ENCODE results near the gene FAAH.

Gene FAAH

DNA sequence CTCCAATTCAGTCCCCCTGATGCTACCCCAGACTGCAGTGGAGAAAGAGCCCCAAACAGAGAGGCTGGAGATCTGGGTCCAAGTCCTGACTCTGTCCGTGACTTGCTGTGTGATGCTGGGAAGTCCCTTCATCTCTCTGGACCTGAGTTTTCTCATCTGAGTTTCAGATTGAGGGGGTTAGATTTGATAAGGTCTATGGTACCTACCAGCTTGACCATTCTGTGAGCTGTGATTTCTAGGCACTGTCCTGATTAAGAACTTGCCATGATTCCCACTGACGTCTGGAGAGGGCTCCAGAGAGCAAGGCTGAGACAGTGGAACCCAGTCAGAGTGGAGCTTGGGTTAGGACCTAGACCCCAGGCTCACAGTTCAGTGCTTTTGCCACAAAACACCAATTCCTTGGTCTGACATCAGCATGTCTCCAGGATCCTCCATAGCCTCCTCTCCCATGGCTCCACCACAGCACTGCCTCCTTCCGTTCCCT is 51.7 kb downstream of the FAAH start:
- peak; percentile 38; the same call in 1 of the 2 replicates for TF ChIP-seq RAD21 (IDR thresholded peaks at IDR 0.05; ENCODE audit: low read depth)
- TF ChIP-seq EGR1 (IDR thresholded peaks at IDR 0.05), result no peak

DNA sequence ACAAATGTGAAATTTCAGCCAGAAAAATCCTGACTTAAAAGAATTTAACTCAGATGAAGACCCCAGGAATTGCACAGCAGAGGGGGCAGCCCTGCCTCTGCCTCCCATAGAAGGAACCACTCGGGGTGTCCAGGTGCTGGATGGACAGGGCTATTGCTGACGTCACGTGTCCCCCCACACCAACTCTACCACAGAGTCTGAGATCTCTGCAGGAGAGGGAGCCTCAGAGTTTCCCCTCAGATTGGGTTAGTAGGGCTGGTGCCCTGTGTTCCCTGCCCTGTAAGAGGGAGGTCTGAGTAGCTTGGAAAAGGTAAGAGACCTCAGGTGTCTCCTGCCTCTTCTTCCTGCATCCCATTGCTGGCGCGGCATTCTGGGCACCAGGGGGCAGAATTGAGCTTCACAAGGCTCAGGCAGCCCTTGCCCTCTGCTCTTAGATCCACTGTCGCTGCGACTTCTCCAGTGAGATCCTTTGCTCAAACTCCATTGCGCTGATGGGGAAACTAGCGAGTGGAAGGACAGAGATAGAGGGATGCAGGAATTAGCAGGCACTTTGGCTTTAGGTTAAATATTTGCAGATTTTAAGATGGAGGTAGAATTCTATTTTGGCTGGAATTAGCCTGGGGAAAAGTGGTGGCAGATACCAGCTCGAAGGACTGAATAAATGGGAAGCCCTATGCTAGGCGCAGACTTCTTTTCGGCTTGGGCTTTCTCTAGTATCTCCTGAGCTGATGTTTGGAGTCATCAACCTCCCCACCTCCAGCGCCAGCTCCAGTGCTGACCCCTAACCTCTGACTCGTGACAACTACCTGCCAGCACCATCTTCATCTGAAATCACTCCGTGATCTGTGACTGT is 52.8 kb downstream of the FAAH start:
- TF ChIP-seq RAD21 (IDR thresholded peaks at IDR 0.05; ENCODE audit: low read depth) (peak; percentile 98), TEAD4 (IDR thresholded peaks at IDR 0.05) (peak; percentile 78), FOXM1 (IDR thresholded peaks at IDR 0.05; ENCODE audit: borderline replicate concordance, low read depth) (no peak), YY1 (IDR thresholded peaks at IDR 0.05; ENCODE audit: low read depth) (0 out of 2 replicates have a peak, but pooled peaks have one; percentile 10), EP300 (IDR thresholded peaks at IDR 0.05; ENCODE audit: borderline replicate concordance) (no peak)
- TF ChIP-seq, protein P1, sequence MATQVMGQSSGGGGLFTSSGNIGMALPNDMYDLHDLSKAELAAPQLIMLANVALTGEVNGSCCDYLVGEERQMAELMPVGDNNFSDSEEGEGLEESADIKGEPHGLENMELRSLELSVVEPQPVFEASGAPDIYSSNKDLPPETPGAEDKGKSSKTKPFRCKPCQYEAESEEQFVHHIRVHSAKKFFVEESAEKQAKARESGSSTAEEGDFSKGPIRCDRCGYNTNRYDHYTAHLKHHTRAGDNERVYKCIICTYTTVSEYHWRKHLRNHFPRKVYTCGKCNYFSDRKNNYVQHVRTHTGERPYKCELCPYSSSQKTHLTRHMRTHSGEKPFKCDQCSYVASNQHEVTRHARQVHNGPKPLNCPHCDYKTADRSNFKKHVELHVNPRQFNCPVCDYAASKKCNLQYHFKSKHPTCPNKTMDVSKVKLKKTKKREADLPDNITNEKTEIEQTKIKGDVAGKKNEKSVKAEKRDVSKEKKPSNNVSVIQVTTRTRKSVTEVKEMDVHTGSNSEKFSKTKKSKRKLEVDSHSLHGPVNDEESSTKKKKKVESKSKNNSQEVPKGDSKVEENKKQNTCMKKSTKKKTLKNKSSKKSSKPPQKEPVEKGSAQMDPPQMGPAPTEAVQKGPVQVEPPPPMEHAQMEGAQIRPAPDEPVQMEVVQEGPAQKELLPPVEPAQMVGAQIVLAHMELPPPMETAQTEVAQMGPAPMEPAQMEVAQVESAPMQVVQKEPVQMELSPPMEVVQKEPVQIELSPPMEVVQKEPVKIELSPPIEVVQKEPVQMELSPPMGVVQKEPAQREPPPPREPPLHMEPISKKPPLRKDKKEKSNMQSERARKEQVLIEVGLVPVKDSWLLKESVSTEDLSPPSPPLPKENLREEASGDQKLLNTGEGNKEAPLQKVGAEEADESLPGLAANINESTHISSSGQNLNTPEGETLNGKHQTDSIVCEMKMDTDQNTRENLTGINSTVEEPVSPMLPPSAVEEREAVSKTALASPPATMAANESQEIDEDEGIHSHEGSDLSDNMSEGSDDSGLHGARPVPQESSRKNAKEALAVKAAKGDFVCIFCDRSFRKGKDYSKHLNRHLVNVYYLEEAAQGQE (IDR thresholded peaks at IDR 0.05; ENCODE audit: low read depth), result peak; percentile 23; the same call in 1 of the 2 replicates

- no peak for TF ChIP-seq MAX (IDR thresholded peaks at IDR 0.05)
- TF ChIP-seq TAF1 (IDR thresholded peaks at IDR 0.05; ENCODE audit: low read depth), result no peak
- no peak for TF ChIP-seq TCF12 (IDR thresholded peaks at IDR 0.05; ENCODE audit: low read depth)
- no peak for TF ChIP-seq RAD21 (IDR thresholded peaks at IDR 0.05; ENCODE audit: low read depth)
- TF ChIP-seq EP300 (IDR thresholded peaks at IDR 0.05; ENCODE audit: borderline replicate concordance), result no peak
- TF ChIP-seq, protein P2, sequence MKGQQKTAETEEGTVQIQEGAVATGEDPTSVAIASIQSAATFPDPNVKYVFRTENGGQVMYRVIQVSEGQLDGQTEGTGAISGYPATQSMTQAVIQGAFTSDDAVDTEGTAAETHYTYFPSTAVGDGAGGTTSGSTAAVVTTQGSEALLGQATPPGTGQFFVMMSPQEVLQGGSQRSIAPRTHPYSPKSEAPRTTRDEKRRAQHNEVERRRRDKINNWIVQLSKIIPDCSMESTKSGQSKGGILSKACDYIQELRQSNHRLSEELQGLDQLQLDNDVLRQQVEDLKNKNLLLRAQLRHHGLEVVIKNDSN (IDR thresholded peaks at IDR 0.05), result no peak
- no peak for TF ChIP-seq FOXM1 (IDR thresholded peaks at IDR 0.05; ENCODE audit: borderline replicate concordance, low read depth)
- TF ChIP-seq ZBTB7A (IDR thresholded peaks at IDR 0.05; ENCODE audit: low read depth), result no peak
- no peak for TF ChIP-seq EGR1 (IDR thresholded peaks at IDR 0.05)
- no peak for TF ChIP-seq YY1 (IDR thresholded peaks at IDR 0.05; ENCODE audit: low read depth)
- TF ChIP-seq, protein P1 (IDR thresholded peaks at IDR 0.05; ENCODE audit: low read depth), result no peak
- no peak for TF ChIP-seq NFIC (IDR thresholded peaks at IDR 0.05)
- no peak for TF ChIP-seq CREB1 (IDR thresholded peaks at IDR 0.05; ENCODE audit: low read depth)
- no peak for TF ChIP-seq TEAD4 (IDR thresholded peaks at IDR 0.05)
- TF ChIP-seq CEBPB (IDR thresholded peaks at IDR 0.05), result no peak
Measured at GRCh38 chr1:46447499-46448108, 53.5 kb downstream of the FAAH start.

DNA sequence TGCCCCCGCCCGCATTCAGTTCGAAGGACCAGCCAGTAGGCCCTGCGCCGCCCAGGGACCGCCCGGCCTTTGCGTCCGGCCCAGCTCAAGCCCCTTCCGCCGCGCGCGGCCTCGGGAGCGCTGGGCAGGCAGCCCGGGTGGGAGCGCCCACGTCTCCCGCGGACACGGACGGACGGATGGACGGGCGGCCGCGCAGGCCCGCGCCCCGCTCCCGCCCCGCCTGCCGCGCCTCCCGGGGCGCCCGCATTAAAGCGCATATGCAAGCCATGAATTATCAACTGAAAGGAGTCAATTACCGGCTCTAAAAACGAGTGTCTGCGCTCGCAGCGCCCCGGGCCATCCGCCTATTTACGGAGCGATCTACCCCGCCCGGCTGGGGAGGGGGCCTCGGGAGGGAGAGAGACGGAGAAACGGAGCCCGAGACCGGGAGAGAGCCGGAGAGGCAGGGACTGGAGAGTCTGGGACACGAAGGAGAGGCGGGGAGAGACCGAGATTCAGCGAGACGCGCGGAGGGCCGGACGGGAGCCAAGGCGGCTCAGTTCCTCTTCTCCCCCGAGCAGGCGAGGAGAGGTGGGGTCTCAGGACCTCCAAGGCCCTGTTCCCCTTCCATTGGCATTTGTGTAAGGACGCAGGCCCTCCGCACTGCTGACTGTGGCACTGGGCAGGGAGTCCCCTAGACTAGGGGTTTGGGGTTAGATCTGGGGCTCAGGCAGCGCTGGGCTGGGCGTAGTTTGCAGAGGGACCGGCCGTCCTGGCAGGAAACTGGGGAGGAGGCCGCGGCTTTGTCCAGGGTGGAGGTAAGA is 54.2 kb downstream of the FAAH start:
- TF ChIP-seq NFIC (IDR thresholded peaks at IDR 0.05) (no peak), CREB1 (IDR thresholded peaks at IDR 0.05; ENCODE audit: low read depth) (no peak), EGR1 (IDR thresholded peaks at IDR 0.05) (no peak), TEAD4 (IDR thresholded peaks at IDR 0.05) (no peak), TCF12 (IDR thresholded peaks at IDR 0.05; ENCODE audit: low read depth) (no peak), EP300 (IDR thresholded peaks at IDR 0.05; ENCODE audit: borderline replicate concordance) (no peak), RAD21 (IDR thresholded peaks at IDR 0.05; ENCODE audit: low read depth) (no peak), MAX (IDR thresholded peaks at IDR 0.05) (no peak), ZBTB7A (IDR thresholded peaks at IDR 0.05; ENCODE audit: low read depth) (no peak), FOXM1 (IDR thresholded peaks at IDR 0.05; ENCODE audit: borderline replicate concordance, low read depth) (no peak), YY1 (IDR thresholded peaks at IDR 0.05; ENCODE audit: low read depth) (no peak), CEBPB (IDR thresholded peaks at IDR 0.05) (no peak), TAF1 (IDR thresholded peaks at IDR 0.05; ENCODE audit: low read depth) (no peak)
- TF ChIP-seq, protein P2 (IDR thresholded peaks at IDR 0.05), result no peak
- TF ChIP-seq, protein P1 (IDR thresholded peaks at IDR 0.05; ENCODE audit: low read depth), result no peak
